ENCODE data around the gene PML.

The PML gene

DNA sequence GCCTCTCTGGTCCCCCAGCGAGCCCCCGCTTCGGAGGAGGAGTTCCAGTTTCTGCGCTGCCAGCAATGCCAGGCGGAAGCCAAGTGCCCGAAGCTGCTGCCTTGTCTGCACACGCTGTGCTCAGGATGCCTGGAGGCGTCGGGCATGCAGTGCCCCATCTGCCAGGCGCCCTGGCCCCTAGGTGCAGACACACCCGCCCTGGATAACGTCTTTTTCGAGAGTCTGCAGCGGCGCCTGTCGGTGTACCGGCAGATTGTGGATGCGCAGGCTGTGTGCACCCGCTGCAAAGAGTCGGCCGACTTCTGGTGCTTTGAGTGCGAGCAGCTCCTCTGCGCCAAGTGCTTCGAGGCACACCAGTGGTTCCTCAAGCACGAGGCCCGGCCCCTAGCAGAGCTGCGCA lies 3.5 kb downstream of the PML start:
- Histone ChIP-seq H3K27me3 (ENCODE audit: insufficient read depth, poor library complexity, severe bottlenecking) (no peaks in the 10 kb centered on the region), H3K4me3 (ENCODE audit: severe bottlenecking) (no peak overlapping the region), H3K9me3 (ENCODE audit: severe bottlenecking) (no peaks in the 10 kb centered on the region), H3K36me3 (ENCODE audit: low read depth) (peaks cover 58% of the 10 kb centered on the region), H3K27ac (ENCODE audit: poor library complexity, severe bottlenecking) (peak overlapping the region; percentile 66), H3K4me1 (ENCODE audit: insufficient read depth, poor library complexity, severe bottlenecking) (peaks cover 19% of the 10 kb centered on the region)
- DNase-seq (ENCODE audit: low spot score): no peak
- no peak for ATAC-seq (ENCODE audit: low read depth)
- TF ChIP-seq, protein P1, sequence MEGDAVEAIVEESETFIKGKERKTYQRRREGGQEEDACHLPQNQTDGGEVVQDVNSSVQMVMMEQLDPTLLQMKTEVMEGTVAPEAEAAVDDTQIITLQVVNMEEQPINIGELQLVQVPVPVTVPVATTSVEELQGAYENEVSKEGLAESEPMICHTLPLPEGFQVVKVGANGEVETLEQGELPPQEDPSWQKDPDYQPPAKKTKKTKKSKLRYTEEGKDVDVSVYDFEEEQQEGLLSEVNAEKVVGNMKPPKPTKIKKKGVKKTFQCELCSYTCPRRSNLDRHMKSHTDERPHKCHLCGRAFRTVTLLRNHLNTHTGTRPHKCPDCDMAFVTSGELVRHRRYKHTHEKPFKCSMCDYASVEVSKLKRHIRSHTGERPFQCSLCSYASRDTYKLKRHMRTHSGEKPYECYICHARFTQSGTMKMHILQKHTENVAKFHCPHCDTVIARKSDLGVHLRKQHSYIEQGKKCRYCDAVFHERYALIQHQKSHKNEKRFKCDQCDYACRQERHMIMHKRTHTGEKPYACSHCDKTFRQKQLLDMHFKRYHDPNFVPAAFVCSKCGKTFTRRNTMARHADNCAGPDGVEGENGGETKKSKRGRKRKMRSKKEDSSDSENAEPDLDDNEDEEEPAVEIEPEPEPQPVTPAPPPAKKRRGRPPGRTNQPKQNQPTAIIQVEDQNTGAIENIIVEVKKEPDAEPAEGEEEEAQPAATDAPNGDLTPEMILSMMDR (IDR thresholded peaks at IDR 0.05; ENCODE audit: poor library complexity, severe bottlenecking): no peak

- TF ChIP-seq, protein P1 (IDR thresholded peaks at IDR 0.05; ENCODE audit: poor library complexity, severe bottlenecking): no peak
- Histone ChIP-seq H3K27me3 (ENCODE audit: insufficient read depth, poor library complexity, severe bottlenecking) (no peaks in the 10 kb centered on the region), H3K36me3 (ENCODE audit: low read depth) (peaks cover 56% of the 10 kb centered on the region), H3K27ac (ENCODE audit: poor library complexity, severe bottlenecking) (no peak overlapping the region), H3K4me1 (ENCODE audit: insufficient read depth, poor library complexity, severe bottlenecking) (no peaks in the 10 kb centered on the region), H3K9me3 (ENCODE audit: severe bottlenecking) (no peaks in the 10 kb centered on the region), H3K4me3 (ENCODE audit: severe bottlenecking) (no peak overlapping the region)
- no peak for ATAC-seq (ENCODE audit: low read depth)
- DNase-seq (ENCODE audit: low spot score): no peak
These were observed 12.5 kb downstream of the PML start for GRCh38 chr15:74006774-74007639.

GRCh38 chr15:74007820-74008371 lies 13.4 kb downstream of the PML start:
- peaks cover 56% of the 10 kb centered on the region for H3K36me3 ChIP-seq (ENCODE audit: low read depth)
- H3K4me1 ChIP-seq (ENCODE audit: insufficient read depth, poor library complexity, severe bottlenecking): no peaks in the 10 kb centered on the region
- DNase-seq (ENCODE audit: low spot score): no peak
- TF ChIP-seq, protein P1 (IDR thresholded peaks at IDR 0.05; ENCODE audit: poor library complexity, severe bottlenecking): no peak
- H3K4me3 ChIP-seq (ENCODE audit: severe bottlenecking): no peak overlapping the region
- H3K27me3 ChIP-seq (ENCODE audit: insufficient read depth, poor library complexity, severe bottlenecking): no peaks in the 10 kb centered on the region
- H3K27ac ChIP-seq (ENCODE audit: poor library complexity, severe bottlenecking): no peak overlapping the region
- no peak for ATAC-seq (ENCODE audit: low read depth)
- H3K9me3 ChIP-seq (ENCODE audit: severe bottlenecking): no peaks in the 10 kb centered on the region

- Histone ChIP-seq H3K4me1 (ENCODE audit: insufficient read depth, poor library complexity, severe bottlenecking) (no peaks in the 10 kb centered on the region), H3K27me3 (ENCODE audit: insufficient read depth, poor library complexity, severe bottlenecking) (no peaks in the 10 kb centered on the region), H3K36me3 (ENCODE audit: low read depth) (peaks cover 56% of the 10 kb centered on the region), H3K27ac (ENCODE audit: poor library complexity, severe bottlenecking) (no peak overlapping the region), H3K9me3 (ENCODE audit: severe bottlenecking) (no peaks in the 10 kb centered on the region), H3K4me3 (ENCODE audit: severe bottlenecking) (no peak overlapping the region)
- no peak for ATAC-seq (ENCODE audit: low read depth)
- DNase-seq (ENCODE audit: low spot score): no peak
- TF ChIP-seq, protein P1 (IDR thresholded peaks at IDR 0.05; ENCODE audit: poor library complexity, severe bottlenecking): no peak
These were observed 14.4 kb downstream of the PML start for GRCh38 chr15:74008901-74009300.
